Keratinocyte (primary cell): ENCODE measurements around the gene RNF169.

ENCODE experiments used
- EZH2 ChIP-seq: IDR thresholded peaks from one replicate; pipeline ENCODE4 v1.6.1; 2012; ENCODE audit warnings: inconsistent platforms, mild to moderate bottlenecking, low read length, moderate library complexity
- TF ChIP-seq, protein P1 (sequence below), 3 experiments: IDR thresholded peaks in 1 of 3; conservative IDR thresholded peaks in 1 of 3; optimal IDR thresholded peaks in 1 of 3; 2 replicates in 2 of 3; 3 replicates in 1 of 3; pipeline versions ENCODE3 to v1.5.1; 2011; ENCODE audit warnings: low read length in 3 of 3, mild to moderate bottlenecking in 3 of 3, moderate library complexity in 2 of 3, control low read depth in 1 of 3, inconsistent platforms in 1 of 3; ENCODE audit not compliant: insufficient read depth in 2 of 3; ENCODE audit errors: extremely low read depth in 1 of 3

DNA sequence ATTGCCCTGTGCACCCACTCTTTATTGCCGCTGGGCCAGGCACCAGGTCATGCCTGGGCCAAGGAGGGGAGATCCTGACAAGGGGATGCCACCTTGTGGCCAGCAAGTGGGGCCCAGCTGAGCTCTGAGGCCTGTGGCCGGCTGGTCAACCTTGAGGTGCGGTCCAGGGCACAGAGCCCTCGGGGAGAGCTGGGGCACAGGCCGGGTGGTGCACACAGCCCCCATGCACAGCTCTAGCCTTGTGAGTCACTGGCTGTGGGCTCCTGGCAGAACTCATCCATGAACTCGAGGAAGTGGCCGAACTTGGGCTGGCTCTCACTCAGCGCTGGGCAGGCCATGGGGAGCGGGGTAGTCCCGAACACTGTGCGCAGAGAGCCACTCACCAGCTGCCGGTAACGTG is 94.3 kb downstream of the RNF169 start:
- TF ChIP-seq, protein P1, sequence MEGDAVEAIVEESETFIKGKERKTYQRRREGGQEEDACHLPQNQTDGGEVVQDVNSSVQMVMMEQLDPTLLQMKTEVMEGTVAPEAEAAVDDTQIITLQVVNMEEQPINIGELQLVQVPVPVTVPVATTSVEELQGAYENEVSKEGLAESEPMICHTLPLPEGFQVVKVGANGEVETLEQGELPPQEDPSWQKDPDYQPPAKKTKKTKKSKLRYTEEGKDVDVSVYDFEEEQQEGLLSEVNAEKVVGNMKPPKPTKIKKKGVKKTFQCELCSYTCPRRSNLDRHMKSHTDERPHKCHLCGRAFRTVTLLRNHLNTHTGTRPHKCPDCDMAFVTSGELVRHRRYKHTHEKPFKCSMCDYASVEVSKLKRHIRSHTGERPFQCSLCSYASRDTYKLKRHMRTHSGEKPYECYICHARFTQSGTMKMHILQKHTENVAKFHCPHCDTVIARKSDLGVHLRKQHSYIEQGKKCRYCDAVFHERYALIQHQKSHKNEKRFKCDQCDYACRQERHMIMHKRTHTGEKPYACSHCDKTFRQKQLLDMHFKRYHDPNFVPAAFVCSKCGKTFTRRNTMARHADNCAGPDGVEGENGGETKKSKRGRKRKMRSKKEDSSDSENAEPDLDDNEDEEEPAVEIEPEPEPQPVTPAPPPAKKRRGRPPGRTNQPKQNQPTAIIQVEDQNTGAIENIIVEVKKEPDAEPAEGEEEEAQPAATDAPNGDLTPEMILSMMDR (optimal IDR thresholded peaks at IDR 0.05 in 1 of 3, IDR thresholded peaks at IDR 0.05 in 1 of 3, conservative IDR thresholded peaks at IDR 0.05 in 1 of 3; ENCODE audit: extremely low read depth in 1 of 3, insufficient read depth in 2 of 3, low read length in 3 of 3) = no peak
- TF ChIP-seq EZH2 = no peak
